ENCODE measurements around the gene YJEFN3. TPM values are rescaled to one million over a fixed set of nuclear protein-coding genes. Genes with fewer than 3 reads are reported as not detected.

The YJEFN3 gene, protein sequence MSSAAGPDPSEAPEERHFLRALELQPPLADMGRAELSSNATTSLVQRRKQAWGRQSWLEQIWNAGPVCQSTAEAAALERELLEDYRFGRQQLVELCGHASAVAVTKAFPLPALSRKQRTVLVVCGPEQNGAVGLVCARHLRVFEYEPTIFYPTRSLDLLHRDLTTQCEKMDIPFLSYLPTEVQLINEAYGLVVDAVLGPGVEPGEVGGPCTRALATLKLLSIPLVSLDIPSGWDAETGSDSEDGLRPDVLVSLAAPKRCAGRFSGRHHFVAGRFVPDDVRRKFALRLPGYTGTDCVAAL
- polyA plus RNA-seq (0.56 to 1.4 TPM (median 1.2 TPM) in 3 replicates), polyA minus RNA-seq (0.43 to 0.86 TPM (median 0.69 TPM) in 3 replicates)
- 2.0 TPM for polyA plus RNA-seq (2011; ENCODE audit: low read depth)
- polyA plus RNA-seq (2011; cell fraction: cytosol; rRNA removed): 0.11 and 0.26 TPM in 2 replicates
- 7.7 and 8.1 TPM in 2 replicates for polyA plus RNA-seq (2011; cell fraction: nucleus; rRNA removed)
- 0.78 and 2.9 TPM in 2 replicates for polyA plus RNA-seq (2012; ENCODE audit: low replicate concordance)
- not detected for polyA minus RNA-seq (2011; cell fraction: cytosol; rRNA and poly(A)+ RNA removed)
- 0.95 and 1.9 TPM in 2 replicates for polyA minus RNA-seq (2011; cell fraction: nucleus; rRNA and poly(A)+ RNA removed)

DNA sequence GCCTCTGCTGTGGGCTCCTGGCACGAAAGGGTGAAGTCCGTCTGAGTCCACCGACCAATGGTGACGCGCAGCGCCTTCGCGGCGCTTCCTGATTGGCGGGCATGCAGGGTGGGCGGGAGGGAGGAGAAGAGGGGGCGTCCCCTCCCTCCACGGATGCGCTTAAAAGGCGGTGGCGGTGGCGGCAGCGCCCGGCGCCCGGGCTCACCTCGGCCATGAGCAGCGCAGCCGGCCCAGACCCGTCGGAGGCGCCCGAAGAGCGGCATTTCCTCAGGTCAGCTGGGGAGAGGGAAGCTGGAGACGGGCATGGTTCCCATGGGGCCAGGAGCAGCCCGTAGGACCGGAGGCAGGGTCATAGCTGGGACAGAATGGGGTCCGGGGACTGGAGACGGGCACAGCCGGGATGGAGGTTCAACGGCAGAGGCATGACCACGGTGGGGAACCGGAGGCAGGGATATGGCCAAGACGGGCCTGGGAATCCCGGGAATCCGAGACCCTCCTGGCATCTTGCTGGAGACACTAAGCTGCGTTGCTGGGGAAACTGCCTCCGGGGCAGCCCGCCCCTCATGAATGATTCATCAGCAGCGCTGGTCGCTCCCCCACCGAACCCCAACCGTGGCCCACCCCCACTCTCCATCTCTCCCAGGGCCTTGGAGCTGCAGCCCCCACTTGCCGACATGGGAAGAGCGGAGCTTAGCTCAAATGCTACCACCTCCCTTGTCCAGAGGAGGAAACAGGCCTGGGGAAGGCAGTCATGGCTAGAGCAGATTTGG is at the start of gene YJEFN3:
Gene YJEFN3 (plus strand): TSS at position 191 of the 770 bp plus-strand sequence. CDS start 22 bp downstream, at position 213.
- FAIRE-seq (no peak), DNase-seq (ENCODE audit: low read depth, low spot score) (no peak)
- dilution Hi-C loops (cut with MboI; ENCODE audit: extremely low pct_ligation_motif_present, low sequenced_read_pairs): no loop called here
- no peaks in the 10 kb centered on the region for H4K20me1 ChIP-seq (ENCODE audit: control insufficient read depth, extremely low read depth, insufficient read depth, low read length)
- H3K79me2 ChIP-seq (ENCODE audit: control insufficient read depth, insufficient read depth, low read length): peaks cover 4% of the 10 kb centered on the region
- H3K9me1 ChIP-seq (ENCODE audit: control insufficient read depth, extremely low read depth, insufficient read depth, low read length): no peaks in the 10 kb centered on the region
- H3K27me3 ChIP-seq (ENCODE audit: control insufficient read depth, extremely low read depth, insufficient read depth, low read length): no peaks in the 10 kb centered on the region
- H3K27ac ChIP-seq (ENCODE audit: control insufficient read depth, insufficient read depth, low read length): no peak within 1 kb of the TSS
- peaks cover 2% of the 10 kb centered on the region for H3K4me1 ChIP-seq (ENCODE audit: control insufficient read depth, extremely low read depth, insufficient read depth, low read length)
- no peak within 1 kb of the TSS for H3K4me2 ChIP-seq (ENCODE audit: control insufficient read depth, extremely low read depth, insufficient read depth, low read depth, low read length)
- TF ChIP-seq, protein P1, sequence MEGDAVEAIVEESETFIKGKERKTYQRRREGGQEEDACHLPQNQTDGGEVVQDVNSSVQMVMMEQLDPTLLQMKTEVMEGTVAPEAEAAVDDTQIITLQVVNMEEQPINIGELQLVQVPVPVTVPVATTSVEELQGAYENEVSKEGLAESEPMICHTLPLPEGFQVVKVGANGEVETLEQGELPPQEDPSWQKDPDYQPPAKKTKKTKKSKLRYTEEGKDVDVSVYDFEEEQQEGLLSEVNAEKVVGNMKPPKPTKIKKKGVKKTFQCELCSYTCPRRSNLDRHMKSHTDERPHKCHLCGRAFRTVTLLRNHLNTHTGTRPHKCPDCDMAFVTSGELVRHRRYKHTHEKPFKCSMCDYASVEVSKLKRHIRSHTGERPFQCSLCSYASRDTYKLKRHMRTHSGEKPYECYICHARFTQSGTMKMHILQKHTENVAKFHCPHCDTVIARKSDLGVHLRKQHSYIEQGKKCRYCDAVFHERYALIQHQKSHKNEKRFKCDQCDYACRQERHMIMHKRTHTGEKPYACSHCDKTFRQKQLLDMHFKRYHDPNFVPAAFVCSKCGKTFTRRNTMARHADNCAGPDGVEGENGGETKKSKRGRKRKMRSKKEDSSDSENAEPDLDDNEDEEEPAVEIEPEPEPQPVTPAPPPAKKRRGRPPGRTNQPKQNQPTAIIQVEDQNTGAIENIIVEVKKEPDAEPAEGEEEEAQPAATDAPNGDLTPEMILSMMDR (optimal IDR thresholded peaks at IDR 0.05 in 1 of 3, IDR thresholded peaks at IDR 0.05 in 1 of 3, conservative IDR thresholded peaks at IDR 0.05 in 1 of 3; ENCODE audit: extremely low read depth in 1 of 3, insufficient read depth in 2 of 3, low read length in 3 of 3): no peak
- no peak for TF ChIP-seq EZH2 (IDR thresholded peaks at IDR 0.05; ENCODE audit: low read length)
- no peaks in the 10 kb centered on the region for H3K9me3 ChIP-seq (ENCODE audit: control insufficient read depth, low read depth, low read length)
- H3K9ac ChIP-seq (ENCODE audit: control insufficient read depth, extremely low read depth, insufficient read depth, low read length): no peak within 1 kb of the TSS
- H3K36me3 ChIP-seq (ENCODE audit: control insufficient read depth in 2 of 2, extremely low read depth in 1 of 2, insufficient read depth in 2 of 2, low read length in 2 of 2): peaks cover 0 to 18% of the 10 kb centered on the region in 2 experiments
- no peak within 1 kb of the TSS for H2AFZ ChIP-seq (ENCODE audit: control insufficient read depth, low read length)
- H3K4me3 ChIP-seq (ENCODE audit: control insufficient read depth in 2 of 3, extremely low read depth in 1 of 3, insufficient read depth in 2 of 3, low read depth in 1 of 3, low read length in 3 of 3): no peak within 1 kb of the TSS

DNA sequence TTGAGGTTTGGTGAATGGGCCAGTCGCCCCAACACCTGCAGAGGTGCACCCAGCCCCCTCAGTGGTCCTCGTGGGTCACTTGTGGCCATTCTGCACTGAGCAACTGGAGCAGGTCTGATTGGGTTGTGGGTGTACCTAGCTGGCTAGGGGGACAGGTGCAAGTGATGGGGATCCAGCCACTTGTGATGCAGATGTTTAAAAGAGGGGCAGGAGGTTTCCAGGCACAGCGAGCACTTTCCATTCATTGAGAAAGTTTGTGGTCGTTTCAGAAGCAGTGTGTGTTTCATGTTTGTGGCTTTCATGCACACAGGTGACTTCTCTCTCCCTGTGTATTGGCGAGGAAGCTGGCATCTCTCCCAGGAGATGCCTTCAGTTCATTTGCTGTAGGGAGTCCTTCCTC is 48.0 kb upstream of the YJEFN3 start:
- peaks cover 2% of the 10 kb centered on the region for H4K20me1 ChIP-seq (ENCODE audit: control insufficient read depth, extremely low read depth, insufficient read depth, low read length)
- H3K4me2 ChIP-seq (ENCODE audit: control insufficient read depth, extremely low read depth, insufficient read depth, low read depth, low read length): no peak overlapping the region
- H3K36me3 ChIP-seq (ENCODE audit: control insufficient read depth in 2 of 2, extremely low read depth in 1 of 2, insufficient read depth in 2 of 2, low read length in 2 of 2): peaks cover 20 to 24% of the 10 kb centered on the region in 2 experiments
- H3K79me2 ChIP-seq (ENCODE audit: control insufficient read depth, insufficient read depth, low read length): peaks cover 85% of the 10 kb centered on the region
- TF ChIP-seq EZH2 (IDR thresholded peaks at IDR 0.05; ENCODE audit: low read length): no peak
- TF ChIP-seq, protein P1 (optimal IDR thresholded peaks at IDR 0.05 in 1 of 3, IDR thresholded peaks at IDR 0.05 in 1 of 3, conservative IDR thresholded peaks at IDR 0.05 in 1 of 3; ENCODE audit: extremely low read depth in 1 of 3, insufficient read depth in 2 of 3, low read length in 3 of 3): no peak
- no peak overlapping the region for H3K27ac ChIP-seq (ENCODE audit: control insufficient read depth, insufficient read depth, low read length)
- DNase-seq (ENCODE audit: low read depth, low spot score) (no peak), FAIRE-seq (no peak)
- dilution Hi-C loops (cut with MboI; ENCODE audit: extremely low pct_ligation_motif_present, low sequenced_read_pairs): no loop called here
- no peak overlapping the region for H2AFZ ChIP-seq (ENCODE audit: control insufficient read depth, low read length)
- H3K27me3 ChIP-seq (ENCODE audit: control insufficient read depth, extremely low read depth, insufficient read depth, low read length): no peaks in the 10 kb centered on the region
- no peaks in the 10 kb centered on the region for H3K9me3 ChIP-seq (ENCODE audit: control insufficient read depth, low read depth, low read length)
- no peaks in the 10 kb centered on the region for H3K9me1 ChIP-seq (ENCODE audit: control insufficient read depth, extremely low read depth, insufficient read depth, low read length)
- no peak overlapping the region for H3K9ac ChIP-seq (ENCODE audit: control insufficient read depth, extremely low read depth, insufficient read depth, low read length)
- H3K4me1 ChIP-seq (ENCODE audit: control insufficient read depth, extremely low read depth, insufficient read depth, low read length): peaks cover 9% of the 10 kb centered on the region
- no peak overlapping the region for H3K4me3 ChIP-seq (ENCODE audit: control insufficient read depth in 2 of 3, extremely low read depth in 1 of 3, insufficient read depth in 2 of 3, low read depth in 1 of 3, low read length in 3 of 3)
